Cerebellar nuclear complex (tissue), 1 donor: ENCODE data around the gene RRP1B.
"Not testable (repeated sequence)": the region's sequence is repeated elsewhere in the genome, so short reads cannot be mapped to it uniquely, and the experiment has no call there.

ENCODE experiments used
- DNase-seq, 2 experiments: peaks; one replicate each; lab custom pipeline; 2025; lab: John Stamatoyannopoulos, UW

Gene RRP1B

GRCh38 chr21:43697758-43698643 lies 38.6 kb downstream of the RRP1B start:
- DNase-seq = no peak

- not testable (repeated sequence) for DNase-seq
These were observed 40.1 kb downstream of the RRP1B start for GRCh38 chr21:43699492-43699777.

- DNase-seq = no peak
These were observed 40.7 kb downstream of the RRP1B start for GRCh38 chr21:43699933-43700599.

- no peak for DNase-seq
These were observed 42.8 kb downstream of the RRP1B start for GRCh38 chr21:43701936-43702784.

GRCh38 chr21:43702785-43703034 lies 43.4 kb downstream of the RRP1B start:
- no peak for DNase-seq

GRCh38 chr21:43703035-43703880 lies 43.9 kb downstream of the RRP1B start:
- DNase-seq = no peak

GRCh38 chr21:43707462-43707861 lies 48.1 kb downstream of the RRP1B start:
- DNase-seq = no peak

GRCh38 chr21:43708745-43709381 lies 49.5 kb downstream of the RRP1B start:
- DNase-seq = no peak

- no peak for DNase-seq
These were observed 53.0 kb downstream of the RRP1B start for GRCh38 chr21:43712268-43712942.

- not testable (repeated sequence) for DNase-seq
These were observed 53.8 kb downstream of the RRP1B start for GRCh38 chr21:43713123-43713522.

- DNase-seq = no peak
These were observed 57.2 kb downstream of the RRP1B start for GRCh38 chr21:43716376-43717165.

- no peak for DNase-seq
These were observed 58.0 kb downstream of the RRP1B start for GRCh38 chr21:43717166-43717853.

GRCh38 chr21:43717967-43718871 lies 58.9 kb downstream of the RRP1B start:
- DNase-seq = no peak

GRCh38 chr21:43718872-43719747 lies 59.8 kb downstream of the RRP1B start, which contains the start of gene PDXK:
PDXK (plus strand) TSS chr21:43719129; CDS start chr21:43719295, 166 bp downstream.
- DNase-seq = no peak

GRCh38 chr21:43719748-43720538 lies 60.6 kb downstream of the RRP1B start:
- no peak for DNase-seq

GRCh38 chr21:43720539-43721166 lies 61.3 kb downstream of the RRP1B start:
- DNase-seq = no peak
